IMR-90 (cell line): ENCODE measurements around the gene KRTAP20-2. TPM values are rescaled to one million over a fixed set of nuclear protein-coding genes. Genes with fewer than 3 reads are reported as not detected.

Experiments used
- ATAC-seq: fragments of 200-7000 bp; cut with Tn5 transposase; 2 replicates; pipeline ENCODE4 v1.9.1; 2020; ENCODE audit warnings: low read depth, mild to moderate bottlenecking, moderate library complexity
- BruUV-seq: library from RNA; stranded (reverse); fragments of 400-500 nt; replicated peaks from 2 replicates; lab custom pipeline; 2021; lab: Mats Ljungman, UMichigan
- CTCF ChIA-PET: fragments of 300-600 bp; formaldehyde crosslinking; extraction: SDS; loops from one replicate; lab custom pipeline; 2021; ENCODE audit warnings: antibody characterized with exemption; lab: Yijun Ruan, JAX
- POLR2A ChIA-PET: fragments of 300-600 bp; sonication (Branson Sonifier 250); formaldehyde crosslinking; loops from one replicate; lab custom pipeline; 2022; ENCODE audit warnings: antibody characterized with exemption; ENCODE audit not compliant: unreplicated experiment; lab: Charles Lee
- DNase-seq: peaks from one replicate; pipeline ENCODE4 v3.0.0; 2013
- H2AFZ ChIP-seq: replicated peaks from 2 replicates; pipeline ENCODE3; 2013; ENCODE audit warnings: low read length, mild to moderate bottlenecking; ENCODE audit not compliant: poor library complexity
- H2AK5ac ChIP-seq: 2 replicates; pipeline ENCODE4 v1.6.1; 2013; ENCODE audit warnings: low read depth, low read length, inconsistent platforms
- H2AK9ac ChIP-seq: replicated peaks from 2 replicates; pipeline ENCODE3; 2013; ENCODE audit warnings: mild to moderate bottlenecking, low read depth, low read length, moderate library complexity; ENCODE audit not compliant: poor library complexity
- H2BK120ac ChIP-seq: 2 replicates; pipeline ENCODE4 v1.6.1; 2013; ENCODE audit warnings: low read depth, low read length, inconsistent platforms
- H2BK15ac ChIP-seq: 3 replicates; pipeline ENCODE4 v1.6.1; 2013; ENCODE audit warnings: low read depth, low read length, inconsistent platforms
- H2BK20ac ChIP-seq: 2 replicates; pipeline ENCODE4 v1.6.1; 2013; ENCODE audit warnings: low read depth, mild to moderate bottlenecking, inconsistent platforms, low read length, moderate library complexity
- H2BK5ac ChIP-seq: 2 replicates; pipeline ENCODE4 v1.6.1; 2013; ENCODE audit warnings: mild to moderate bottlenecking, low read depth, low read length, inconsistent platforms; ENCODE audit not compliant: poor library complexity, severe bottlenecking
- H3K14ac ChIP-seq: replicated peaks from 2 replicates; pipeline ENCODE4 v1.6.1; 2013; ENCODE audit warnings: low read depth, low read length, inconsistent platforms
- H3K18ac ChIP-seq: 2 replicates; pipeline ENCODE4 v1.6.1; 2013; ENCODE audit warnings: low read depth, low read length, control low read depth
- H3K23ac ChIP-seq: 2 replicates; pipeline ENCODE4 v1.6.1; 2013; ENCODE audit warnings: low read depth, low read length, inconsistent platforms
- H3K27ac ChIP-seq: 2 replicates; pipeline ENCODE4 v1.5.1; 2013; ENCODE audit warnings: mild to moderate bottlenecking, control low read depth, low read length; ENCODE audit not compliant: insufficient read depth
- H3K27me3 ChIP-seq: 2 replicates; pipeline ENCODE4 v1.6.1; 2013; ENCODE audit warnings: low read length; ENCODE audit not compliant: control insufficient read depth, insufficient read depth
- H3K36me3 ChIP-seq: 2 replicates; pipeline ENCODE4 v1.6.1; 2013; ENCODE audit warnings: low read length, mixed read lengths; ENCODE audit not compliant: control insufficient read depth, insufficient read depth
- H3K4ac ChIP-seq: 2 replicates; pipeline ENCODE4 v1.6.1; 2013; ENCODE audit warnings: low read depth, low read length, inconsistent platforms
- H3K4me1 ChIP-seq: 2 replicates; pipeline ENCODE4 v1.6.1; 2013; ENCODE audit warnings: low read length, mixed read lengths; ENCODE audit not compliant: control insufficient read depth, insufficient read depth
- H3K4me2 ChIP-seq: 2 replicates; pipeline ENCODE4 v1.6.1; 2013; ENCODE audit warnings: low read depth, mild to moderate bottlenecking, control low read depth, low read length, moderate library complexity
- H3K4me3 ChIP-seq: 2 replicates; pipeline ENCODE4 v1.5.1; 2013; ENCODE audit warnings: low read depth, mild to moderate bottlenecking, control low read depth, low read length, moderate library complexity; ENCODE audit not compliant: insufficient read depth
- H3K56ac ChIP-seq: 2 replicates; pipeline ENCODE4 v1.6.1; 2013; ENCODE audit warnings: low read length, inconsistent platforms; ENCODE audit not compliant: insufficient read depth; ENCODE audit errors: extremely low read depth
- H3K79me1 ChIP-seq, 2 experiments: 2 replicates each; pipeline ENCODE4 v1.6.1; 2013; ENCODE audit warnings: low read length in 2 of 2, inconsistent platforms in 1 of 2, low read depth in 1 of 2
- H3K9ac ChIP-seq: 2 replicates; pipeline ENCODE4 v1.6.1; 2013; ENCODE audit warnings: low read depth, low read length, control low read depth
- H3K9me1 ChIP-seq: 2 replicates; pipeline ENCODE4 v1.6.1; 2013; ENCODE audit warnings: low read length, inconsistent platforms; ENCODE audit not compliant: insufficient read depth
- H3K9me3 ChIP-seq: 2 replicates; pipeline ENCODE4 v1.6.1; 2013; ENCODE audit warnings: low read length; ENCODE audit not compliant: control insufficient read depth, insufficient read depth
- H4K20me1 ChIP-seq: 2 replicates; pipeline ENCODE4 v1.6.1; 2013; ENCODE audit warnings: low read length, inconsistent platforms; ENCODE audit not compliant: insufficient read depth
- H4K5ac ChIP-seq: 2 replicates; pipeline ENCODE4 v1.6.1; 2013; ENCODE audit warnings: mild to moderate bottlenecking, low read depth, low read length, control low read depth
- H4K8ac ChIP-seq, 2 experiments: 2 replicates each; pipeline ENCODE4 v1.6.1; 2013; ENCODE audit warnings: low read depth in 2 of 2, low read length in 2 of 2, control low read depth in 1 of 2, inconsistent platforms in 1 of 2
- H4K91ac ChIP-seq: 2 replicates; pipeline ENCODE4 v1.6.1; 2013; ENCODE audit warnings: low read depth, low read length, inconsistent platforms; ENCODE audit not compliant: insufficient read depth
- CEBPB ChIP-seq: IDR thresholded peaks from 2 replicates; pipeline ENCODE4 v1.6.1; 2012; ENCODE audit warnings: low read depth, low read length, improper control_type of control experiment
- MAZ ChIP-seq: IDR thresholded peaks from 2 replicates; pipeline ENCODE4 v1.6.1; 2012; ENCODE audit warnings: low read depth, mild to moderate bottlenecking, low read length, improper control_type of control experiment, moderate library complexity, borderline replicate concordance
- MXI1 ChIP-seq: IDR thresholded peaks from 2 replicates; pipeline ENCODE4 v1.6.1; 2012; ENCODE audit warnings: low read depth, mild to moderate bottlenecking, low read length, moderate library complexity, borderline replicate concordance
- NFE2L2 ChIP-seq: fragments of 150-350 bp; IDR thresholded peaks from 2 replicates; pipeline ENCODE4 v1.6.1; 2016; ENCODE audit warnings: low read depth, mild to moderate bottlenecking, low read length
- POLR2A ChIP-seq: IDR thresholded peaks from 2 replicates; pipeline ENCODE4 v1.6.1; 2012; ENCODE audit warnings: mild to moderate bottlenecking, low read depth, low read length
- RAD21 ChIP-seq: IDR thresholded peaks from 2 replicates; pipeline ENCODE4 v1.6.1; 2012; ENCODE audit warnings: low read length, improper control_type of control experiment
- RCOR1 ChIP-seq: IDR thresholded peaks from 2 replicates; pipeline ENCODE4 v1.6.1; 2012; ENCODE audit warnings: mild to moderate bottlenecking, low read length, improper control_type of control experiment; ENCODE audit not compliant: insufficient replicate concordance
- RFX5 ChIP-seq: IDR thresholded peaks from 2 replicates; pipeline ENCODE4 v1.8.0; 2012; ENCODE audit warnings: low read depth, mild to moderate bottlenecking, low read length, moderate library complexity
- SMC3 ChIP-seq: fragments of 150-350 bp; IDR thresholded peaks from 2 replicates; pipeline ENCODE4 v1.6.1; 2016; ENCODE audit warnings: low read depth, mild to moderate bottlenecking, antibody characterized with exemption, low read length, moderate library complexity
- WGBS, 2 experiments: methylation state at CpG; one replicate each; pipeline versions ENCODE4 v1.1.5 to v1.1.7; 2013; ENCODE audit warnings: missing lambda C conversion rate in 2 of 2; ENCODE audit not compliant: insufficient read length in 1 of 2; ENCODE audit errors: extremely low coverage in 2 of 2; 5-methylcytosine and 5-hydroxymethylcytosine counted together
- dilution Hi-C: fragments of 300-500 bp; cut with HindIII; formaldehyde crosslinking; loops from one replicate; pipeline ENCODE4 v1.14.3; 2018; ENCODE audit warnings: low sequenced_read_pairs; ENCODE audit not compliant: unreplicated experiment
- in situ Hi-C: fragments of 300-500 bp; cut with MboI; formaldehyde crosslinking; loops from 3 replicates; pipeline ENCODE4 v1.14.3; 2019; ENCODE audit warnings: low sequenced_read_pairs, inconsistent platforms, mixed read lengths
- intact Hi-C: fragments of 100-400 bp; cut with micrococcal nuclease; formaldehyde crosslinking; loops from 2 replicates; pipeline ENCODE4 v1.10.0; 2022
- polyA plus RNA-seq, 3 experiments: library from polyadenylated mRNA; depleted of rRNA; stranded (reverse); fragments of >200 nt; gene quantifications; 2 replicates each; pipeline ENCODE4 v1.2.3, GENCODE V29; 2012; ENCODE audit warnings: low replicate concordance in 1 of 3
- total RNA-seq: library from RNA; depleted of rRNA; stranded (reverse); fragments of >200 nt; gene quantifications from 2 replicates; pipeline ENCODE4 v1.2.3, GENCODE V29; 2012

Gene KRTAP20-2
- total and polyA plus RNA-seq, 2 of the 4 experiments (the other 2 are of a cell fraction), result not detected

- Histone ChIP-seq H2AK5ac (no peak overlapping the region), H3K36me3 (no peaks in the 10 kb centered on the region), H3K18ac (no peak overlapping the region), H4K8ac (no peak overlapping the region), H3K79me1 (no peaks in the 10 kb centered on the region), H2AK9ac (no peak overlapping the region), H3K23ac (no peak overlapping the region), H3K9me3 (peaks cover 17% of the 10 kb centered on the region), H3K4me2 (no peak overlapping the region), H2BK120ac (no peak overlapping the region), H2BK15ac (no peak overlapping the region), H2BK20ac (no peak overlapping the region), H3K27me3 (no peaks in the 10 kb centered on the region), H3K9ac (no peak overlapping the region), H3K9me1 (no peaks in the 10 kb centered on the region), H3K27ac (no peak overlapping the region), H4K20me1 (no peaks in the 10 kb centered on the region), H4K91ac (no peak overlapping the region), H3K56ac (no peak overlapping the region), H3K4ac (no peak overlapping the region), H3K4me1 (no peaks in the 10 kb centered on the region), H4K5ac (no peak overlapping the region), H2AFZ (no peak overlapping the region), H2BK5ac (no peak overlapping the region), H3K14ac (no peak overlapping the region), H3K4me3 (no peak overlapping the region)
- BruUV-seq, result no TSS peak
- dilution Hi-C loops (no loop called here), in situ Hi-C loops (no loop called here), intact Hi-C loops (no loop called here)
- TF ChIP-seq NFE2L2, result no peak
- no peak for TF ChIP-seq SMC3
- no peak for TF ChIP-seq RFX5
- TF ChIP-seq CEBPB, result no peak
- no peak for TF ChIP-seq MXI1
- no peak for TF ChIP-seq MAZ
- TF ChIP-seq POLR2A, result no peak
- TF ChIP-seq RAD21, result no peak
- TF ChIP-seq RCOR1, result no peak
- POLR2A ChIA-PET, result no interaction called here
- 60% methylated on average over 1 of the region's 3 CpGs; no CpG with 5 or more reads in 1 of the 2 experiments for WGBS, 2 experiments
- CTCF ChIA-PET, result no interaction called here
- DNase-seq (no peak), ATAC-seq (no peak)
These were observed 11.6 kb upstream of the KRTAP20-2 start for GRCh38 chr21:30623362-30623761.
